Caco-2 (cell line): Measurements from ENCODE around the gene CDC73. TPM values are rescaled to one million over a fixed set of nuclear protein-coding genes. Genes with fewer than 3 reads are reported as not detected.

Experiments
- BruUV-seq: library from RNA; stranded (reverse); fragments of 400-500 nt; replicated peaks from 2 replicates; lab custom pipeline; 2021; lab: Mats Ljungman, UMichigan
- CTCF ChIA-PET: fragments of 300-600 bp; sonication (Branson Sonifier 250); formaldehyde crosslinking; loops from one replicate; lab custom pipeline; 2022; ENCODE audit warnings: antibody characterized with exemption; lab: Charles Lee
- POLR2A ChIA-PET: fragments of 300-600 bp; sonication (Branson Sonifier 250); formaldehyde crosslinking; loops from one replicate; lab custom pipeline; 2022; ENCODE audit warnings: antibody characterized with exemption; lab: Charles Lee
- DNase-seq, 2 experiments: peaks; one replicate each; pipeline versions ENCODE4 v3.0.0 to v3.0.0-alpha.2; 2020 to 2022
- H3K27me3 ChIP-seq: replicated peaks from 2 replicates; pipeline ENCODE4 v1.6.0; 2011; ENCODE audit warnings: low read length; ENCODE audit not compliant: control insufficient read depth, insufficient read depth
- H3K36me3 ChIP-seq: 2 replicates; pipeline ENCODE4 v1.5.1; 2011; ENCODE audit warnings: low read length; ENCODE audit not compliant: control insufficient read depth, insufficient read depth
- H3K4me1 ChIP-seq: fragments of 250-450 bp; sonication (Bioruptor Pico); 2 replicates; pipeline ENCODE4 v1.5.1; 2020; ENCODE audit warnings: mild to moderate bottlenecking
- H3K4me3 ChIP-seq: 2 replicates; pipeline ENCODE4 v1.5.1; 2011; ENCODE audit warnings: low read depth, mild to moderate bottlenecking, control low read depth, low read length
- H3K9me3 ChIP-seq: fragments of 250-450 bp; sonication (Bioruptor Pico); 2 replicates; pipeline ENCODE4 v1.5.1; 2020; ENCODE audit warnings: mild to moderate bottlenecking, moderate library complexity
- H3K27ac Mint-ChIP-seq: one replicate; pipeline ENCODE4 v1.8.0; 2022; ENCODE audit warnings: mixed read lengths; ENCODE audit not compliant: unreplicated experiment
- H3K27me3 Mint-ChIP-seq: one replicate; pipeline ENCODE4 v1.8.0; 2022; ENCODE audit warnings: mixed read lengths; ENCODE audit not compliant: insufficient read depth, unreplicated experiment
- H3K36me3 Mint-ChIP-seq: one replicate; pipeline ENCODE4 v1.8.0; 2022; ENCODE audit warnings: mild to moderate bottlenecking, mixed read lengths; ENCODE audit not compliant: insufficient read depth, unreplicated experiment
- H3K4me1 Mint-ChIP-seq: one replicate; pipeline ENCODE4 v1.8.0; 2022; ENCODE audit warnings: low read depth, mixed read lengths; ENCODE audit not compliant: unreplicated experiment
- H3K4me3 Mint-ChIP-seq: one replicate; pipeline ENCODE4 v1.8.0; 2022; ENCODE audit warnings: mild to moderate bottlenecking, moderate library complexity, mixed read lengths; ENCODE audit not compliant: unreplicated experiment
- H3K9me3 Mint-ChIP-seq: one replicate; pipeline ENCODE4 v1.8.0; 2022; ENCODE audit warnings: mixed read lengths; ENCODE audit not compliant: unreplicated experiment
- CTCF ChIP-seq, 2 experiments: fragments of 200-600 bp in 1 of 2; IDR thresholded peaks; 1 replicate in 1 of 2; 2 replicates in 1 of 2; pipeline versions ENCODE4 v1.5.1 to v1.8.0; 2011 to 2022; ENCODE audit warnings: antibody characterized with exemption in 1 of 2, control low read depth in 1 of 2, inconsistent platforms in 1 of 2, low read depth in 1 of 2, low read length in 1 of 2, mild to moderate bottlenecking in 1 of 2, moderate library complexity in 1 of 2; ENCODE audit not compliant: insufficient read depth in 1 of 2, severe bottlenecking in 1 of 2, unreplicated experiment in 1 of 2
- intact Hi-C: fragments of 100-400 bp; cut with micrococcal nuclease; formaldehyde crosslinking; loops from one replicate; pipeline ENCODE4 v1.10.0; 2022; ENCODE audit not compliant: unreplicated experiment
- total RNA-seq: library from RNA; stranded (reverse); gene quantifications from 2 replicates; pipeline ENCODE4 v1.2.3, GENCODE V29; 2022

The CDC73 gene
- total RNA-seq, 1 experiment from 2014 or later: 48.9 TPM

- intact Hi-C loops: no loop called here
- no peaks in the 10 kb centered on the region for H3K4me1 ChIP-seq
- Mint-ChIP-seq H3K27me3 (no peaks in the 10 kb centered on the region), H3K4me3 (no peak overlapping the region), H3K9me3 (no peaks in the 10 kb centered on the region), H3K36me3 (peaks cover 19% of the 10 kb centered on the region), H3K4me1 (peaks cover 6% of the 10 kb centered on the region), H3K27ac (no peak overlapping the region)
- CTCF ChIA-PET: no interaction called here
- no peak overlapping the region for H3K4me3 ChIP-seq
- BruUV-seq: no TSS peak
- no peak for DNase-seq
- POLR2A ChIA-PET: no interaction called here
- H3K36me3 ChIP-seq: no peaks in the 10 kb centered on the region
- no peak for TF ChIP-seq CTCF (IDR thresholded peaks at IDR 0.05; ENCODE audit: insufficient read depth in 1 of 2, low read depth in 1 of 2, low read length in 1 of 2, severe bottlenecking in 1 of 2, unreplicated experiment in 1 of 2)
- H3K27me3 ChIP-seq: no peaks in the 10 kb centered on the region
- no peaks in the 10 kb centered on the region for H3K9me3 ChIP-seq
Observed at GRCh38 chr1:193219391-193219790, 97.6 kb downstream of the CDC73 start.

- Mint-ChIP-seq H3K9me3 (no peaks in the 10 kb centered on the region), H3K4me3 (no peak overlapping the region), H3K4me1 (peaks cover 6% of the 10 kb centered on the region), H3K36me3 (peaks cover 24% of the 10 kb centered on the region), H3K27me3 (no peaks in the 10 kb centered on the region), H3K27ac (no peak overlapping the region)
- Histone ChIP-seq H3K4me1 (no peaks in the 10 kb centered on the region), H3K9me3 (no peaks in the 10 kb centered on the region), H3K4me3 (no peak overlapping the region), H3K36me3 (no peaks in the 10 kb centered on the region), H3K27me3 (no peaks in the 10 kb centered on the region)
- ChIA-PET POLR2A (no interaction called here), CTCF (no interaction called here)
- BruUV-seq: no TSS peak
- DNase-seq: no peak
- intact Hi-C loops: no loop called here
- TF ChIP-seq CTCF (IDR thresholded peaks at IDR 0.05; ENCODE audit: insufficient read depth in 1 of 2, low read depth in 1 of 2, low read length in 1 of 2, severe bottlenecking in 1 of 2, unreplicated experiment in 1 of 2): no peak
Observed at GRCh38 chr1:193221651-193222050, 99.8 kb downstream of the CDC73 start.

GRCh38 chr1:193222056-193222615, 100.3 kb downstream of the CDC73 start:
- Mint-ChIP-seq H3K4me3 (no peak overlapping the region), H3K9me3 (no peaks in the 10 kb centered on the region), H3K27ac (no peak overlapping the region), H3K36me3 (peaks cover 29% of the 10 kb centered on the region), H3K27me3 (no peaks in the 10 kb centered on the region), H3K4me1 (peaks cover 6% of the 10 kb centered on the region)
- POLR2A ChIA-PET: no interaction called here
- TF ChIP-seq CTCF (IDR thresholded peaks at IDR 0.05; ENCODE audit: insufficient read depth in 1 of 2, low read depth in 1 of 2, low read length in 1 of 2, severe bottlenecking in 1 of 2, unreplicated experiment in 1 of 2): no peak
- no peaks in the 10 kb centered on the region for H3K27me3 ChIP-seq
- no peaks in the 10 kb centered on the region for H3K36me3 ChIP-seq
- H3K9me3 ChIP-seq: no peaks in the 10 kb centered on the region
- BruUV-seq: no TSS peak
- CTCF ChIA-PET: no interaction called here
- H3K4me3 ChIP-seq: no peak overlapping the region
- no peak for DNase-seq
- intact Hi-C loops: no loop called here
- no peaks in the 10 kb centered on the region for H3K4me1 ChIP-seq
